Stimulated activated CD8-positive, alpha-beta memory T cell treated with anti-CD3 and anti-CD28 coated beads, Interleukin-2, amount 100 ng/mL, for 48 hours (primary cell): ENCODE results near the gene IL4I1.
"Not testable (repeated sequence)": the region's sequence is repeated elsewhere in the genome, so short reads cannot be mapped to it uniquely, and the experiment has no call there.

Source experiments
- DNase-seq, 2 donors: peaks; one replicate each; pipeline ENCODE4 v3.0.0-alpha.2; 2020; ENCODE audit warnings: low read depth in 2 of 2

The IL4I1 gene, protein sequence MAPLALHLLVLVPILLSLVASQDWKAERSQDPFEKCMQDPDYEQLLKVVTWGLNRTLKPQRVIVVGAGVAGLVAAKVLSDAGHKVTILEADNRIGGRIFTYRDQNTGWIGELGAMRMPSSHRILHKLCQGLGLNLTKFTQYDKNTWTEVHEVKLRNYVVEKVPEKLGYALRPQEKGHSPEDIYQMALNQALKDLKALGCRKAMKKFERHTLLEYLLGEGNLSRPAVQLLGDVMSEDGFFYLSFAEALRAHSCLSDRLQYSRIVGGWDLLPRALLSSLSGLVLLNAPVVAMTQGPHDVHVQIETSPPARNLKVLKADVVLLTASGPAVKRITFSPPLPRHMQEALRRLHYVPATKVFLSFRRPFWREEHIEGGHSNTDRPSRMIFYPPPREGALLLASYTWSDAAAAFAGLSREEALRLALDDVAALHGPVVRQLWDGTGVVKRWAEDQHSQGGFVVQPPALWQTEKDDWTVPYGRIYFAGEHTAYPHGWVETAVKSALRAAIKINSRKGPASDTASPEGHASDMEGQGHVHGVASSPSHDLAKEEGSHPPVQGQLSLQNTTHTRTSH

DNA sequence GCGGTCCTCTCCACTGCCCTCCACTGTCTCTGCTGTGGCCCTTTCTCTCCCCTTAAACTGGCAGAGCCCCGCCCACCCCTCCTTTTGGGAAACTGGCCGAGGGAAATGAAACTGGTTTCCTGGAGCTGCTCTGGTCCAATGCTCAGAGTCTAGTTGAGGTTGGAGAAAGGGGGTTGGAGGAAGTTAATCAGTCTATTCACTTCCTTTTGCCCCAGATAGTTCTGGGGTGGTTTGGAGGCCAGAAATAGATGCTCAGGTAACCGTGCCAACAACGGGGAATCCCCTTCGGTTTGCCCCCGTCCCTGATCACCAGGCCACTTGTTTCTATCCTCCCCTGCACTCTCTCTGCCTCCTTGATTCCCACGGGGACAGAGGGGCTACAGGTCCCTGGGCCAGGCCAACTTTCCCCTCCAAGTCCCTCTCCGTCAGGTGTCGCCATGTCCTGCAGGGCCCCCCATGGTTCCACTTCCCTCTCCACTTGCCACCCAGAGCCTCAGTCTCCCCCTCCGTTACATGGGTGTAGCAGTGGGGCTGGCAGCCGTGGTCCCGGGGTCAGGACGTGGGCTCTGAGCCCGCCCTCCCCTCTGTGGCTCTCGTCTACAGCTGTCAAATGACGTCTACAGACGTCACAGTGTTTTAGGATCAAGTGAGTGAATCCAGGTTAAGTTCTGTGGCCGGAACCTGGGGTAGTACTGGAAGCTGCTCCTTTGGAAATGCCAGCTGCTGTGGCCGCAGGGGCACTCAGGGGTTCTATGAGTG, at the start of gene IL4I1:
Gene IL4I1 (minus strand): TSS at position 25 of the 759 bp plus-strand sequence. CDS start 727 bp downstream, outside the sequence.
- peak; percentile 43 to 59 for DNase-seq

DNA sequence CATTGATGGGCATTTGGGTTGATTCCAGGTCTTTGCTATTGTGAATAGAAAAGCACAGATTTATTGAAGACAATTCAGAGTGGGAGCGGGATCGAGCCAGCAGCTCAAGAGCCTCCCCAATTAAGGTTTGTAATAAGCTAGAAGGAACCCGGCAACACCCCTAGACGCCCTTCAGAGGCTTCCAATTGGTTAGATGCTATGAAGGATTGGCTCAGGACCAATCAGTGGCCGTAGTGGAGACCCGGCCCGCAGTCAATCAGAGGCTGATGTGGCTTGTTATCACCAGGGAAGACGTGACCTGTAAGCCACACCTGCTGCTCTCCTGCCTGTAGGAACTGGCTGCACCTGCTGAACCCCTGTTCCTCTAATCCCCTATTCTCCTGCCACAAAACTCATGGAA, 49.7 kb upstream of the IL4I1 start:
- no peak for DNase-seq

DNA sequence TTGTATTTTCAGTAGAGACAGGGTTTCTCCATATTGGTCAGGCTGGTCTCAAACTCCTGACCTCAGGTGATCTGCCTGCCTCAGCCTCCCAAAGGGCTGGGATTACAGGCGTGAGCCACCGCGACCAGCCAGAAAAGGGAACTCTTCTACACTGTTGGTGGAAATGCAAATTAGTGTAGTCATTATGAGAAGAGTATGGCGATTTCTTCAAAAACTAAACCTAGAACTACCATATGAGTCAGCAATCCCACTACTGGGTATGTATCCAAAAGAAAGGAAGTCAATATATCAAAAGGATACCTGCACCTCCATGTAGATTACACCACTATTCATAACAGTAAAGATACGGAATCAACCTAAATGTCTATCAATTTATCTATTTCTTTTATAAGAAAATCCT, 47.9 kb upstream of the IL4I1 start:
- DNase-seq, result not testable (repeated sequence)

DNA sequence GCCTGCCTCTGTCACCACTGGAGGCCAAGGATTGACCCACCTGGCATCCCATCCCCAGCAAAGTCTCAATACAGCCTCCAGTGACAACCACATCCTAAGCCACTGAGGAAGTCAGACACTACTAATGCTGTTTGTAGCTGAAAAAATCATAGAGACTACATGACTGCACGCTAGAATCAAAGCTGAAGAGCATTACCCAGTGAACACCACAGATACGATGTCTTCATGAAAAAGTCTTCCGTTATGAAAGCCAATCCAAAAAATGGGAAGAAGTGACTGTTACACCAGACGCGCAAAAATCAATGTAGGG, 43.8 kb upstream of the IL4I1 start:
- no peak for DNase-seq

DNA sequence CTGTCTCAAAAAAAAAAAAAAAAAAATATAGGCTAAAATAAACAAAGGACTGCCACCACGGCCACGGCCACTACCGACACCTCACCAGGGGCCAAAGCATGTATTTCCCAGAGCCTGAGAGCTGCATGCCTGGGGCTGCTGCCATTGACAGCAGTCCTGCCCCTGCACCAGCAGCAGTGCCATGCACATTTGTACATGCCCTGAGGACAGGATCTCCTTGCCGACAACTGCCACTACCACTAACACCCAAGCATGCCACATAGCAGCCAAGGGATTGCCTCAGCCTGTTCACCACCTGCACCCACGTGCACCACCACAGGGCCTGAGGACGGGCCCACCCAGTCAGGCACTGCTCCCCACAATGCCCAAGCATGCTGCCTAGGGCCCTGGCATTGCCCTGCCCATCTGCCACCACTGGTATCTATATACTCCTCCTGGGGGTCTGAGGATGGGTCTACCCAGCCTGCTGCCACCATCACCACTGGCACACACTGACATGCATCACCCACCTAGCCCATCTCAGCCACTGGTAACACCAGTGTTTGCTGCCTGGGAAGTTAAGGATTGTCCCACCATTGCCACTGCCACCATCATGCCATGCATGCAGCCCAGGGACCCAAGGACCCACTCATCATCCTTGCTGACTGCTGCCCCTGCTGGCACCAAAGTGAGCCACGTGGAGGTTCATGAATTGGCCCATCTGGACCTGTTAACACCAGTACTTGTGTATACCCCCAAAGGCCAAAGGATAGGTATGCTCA, 43.2 kb upstream of the IL4I1 start:
- no peak for DNase-seq

DNA sequence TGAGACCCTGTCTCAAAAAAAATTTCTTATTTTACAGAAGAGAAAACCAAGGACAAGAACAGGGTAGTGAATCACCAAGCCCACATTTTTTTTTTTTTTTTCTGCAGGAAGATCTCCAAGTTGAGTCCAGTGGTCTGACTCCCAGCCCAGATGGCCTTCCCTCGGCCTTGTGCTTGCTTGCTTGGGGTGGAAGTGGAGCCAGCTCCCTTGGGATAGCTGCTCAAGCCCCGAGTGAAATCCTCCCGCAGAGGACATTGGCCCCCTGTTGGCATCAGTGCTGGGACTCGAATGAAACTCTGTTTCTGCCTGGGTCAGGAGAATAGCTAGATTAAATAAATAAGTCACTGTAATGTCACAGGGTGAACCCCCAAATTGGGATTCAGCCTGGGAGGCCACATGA, 42.0 kb upstream of the IL4I1 start:
- DNase-seq, result no peak

DNA sequence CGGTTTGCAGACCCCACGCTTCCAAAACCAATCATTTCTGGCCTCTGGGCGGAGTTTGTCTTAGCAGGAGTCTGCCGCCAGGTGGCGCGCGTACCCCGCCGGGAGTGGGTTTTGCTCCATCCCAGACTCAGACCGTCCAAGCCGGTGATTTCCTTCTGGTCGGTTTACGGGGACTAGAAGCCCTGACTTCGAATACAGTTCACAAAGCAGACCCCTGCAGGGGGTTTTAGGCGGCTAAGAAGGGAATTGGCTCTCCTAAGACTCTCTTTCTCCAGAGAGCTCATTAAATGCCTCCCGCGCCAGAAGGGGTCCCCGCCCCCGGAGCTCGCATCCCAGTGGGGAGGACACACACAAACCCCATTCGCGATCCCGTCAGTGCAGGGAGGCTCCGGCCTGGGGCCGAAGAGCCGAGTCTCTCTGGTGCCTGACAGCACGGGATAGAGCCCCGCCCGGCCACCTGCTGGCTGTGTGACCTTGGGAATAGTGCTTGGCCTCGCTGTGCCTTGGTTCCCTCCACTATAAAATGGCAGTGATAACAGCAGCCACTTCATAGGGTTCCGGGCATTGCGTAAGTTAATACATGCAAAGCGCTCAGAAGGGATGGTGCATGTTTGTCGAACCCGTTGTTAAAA, 41.2 kb upstream of the IL4I1 start:
- DNase-seq, result peak; percentile 72

DNA sequence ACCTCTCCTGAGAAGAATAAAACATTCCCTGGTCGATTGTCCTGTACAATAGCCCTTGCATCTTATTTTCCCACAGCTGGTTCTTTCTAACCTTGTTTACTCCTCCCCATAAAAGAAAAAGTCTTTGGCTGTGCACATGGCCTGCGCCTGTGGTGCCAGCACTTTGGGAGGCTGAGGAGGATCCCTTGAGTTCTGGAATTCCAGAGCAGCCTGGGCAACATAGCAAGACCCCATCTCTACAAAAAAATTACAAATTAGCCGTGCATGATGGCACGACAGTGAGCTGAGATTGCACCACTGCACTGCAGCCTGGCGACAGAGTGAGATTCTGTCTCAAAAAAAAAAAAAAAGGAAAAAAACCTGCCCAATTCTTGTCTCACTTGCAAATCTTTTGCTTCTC, 39.9 kb upstream of the IL4I1 start:
- DNase-seq, result no peak

DNA sequence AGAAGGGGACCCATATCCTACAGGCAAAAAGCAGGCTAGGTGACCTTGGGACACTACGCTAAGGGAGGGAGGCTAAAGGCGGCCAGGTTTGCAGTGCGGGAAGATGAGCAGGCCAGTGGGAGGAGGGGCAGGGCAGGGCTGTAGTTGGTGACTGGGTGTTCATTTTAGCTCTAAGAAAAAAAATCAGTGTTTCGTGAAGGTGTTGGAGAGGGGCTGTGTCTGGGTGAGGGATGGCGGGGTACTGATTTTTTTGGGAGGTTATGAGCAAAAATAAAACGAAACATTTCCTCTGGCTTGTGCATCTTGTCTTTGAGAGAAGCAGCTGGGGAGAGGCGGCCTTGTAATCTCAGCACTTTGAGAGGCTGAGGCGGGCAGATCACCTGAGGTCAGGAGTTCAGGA, 37.0 kb upstream of the IL4I1 start:
- DNase-seq, result no peak

DNA sequence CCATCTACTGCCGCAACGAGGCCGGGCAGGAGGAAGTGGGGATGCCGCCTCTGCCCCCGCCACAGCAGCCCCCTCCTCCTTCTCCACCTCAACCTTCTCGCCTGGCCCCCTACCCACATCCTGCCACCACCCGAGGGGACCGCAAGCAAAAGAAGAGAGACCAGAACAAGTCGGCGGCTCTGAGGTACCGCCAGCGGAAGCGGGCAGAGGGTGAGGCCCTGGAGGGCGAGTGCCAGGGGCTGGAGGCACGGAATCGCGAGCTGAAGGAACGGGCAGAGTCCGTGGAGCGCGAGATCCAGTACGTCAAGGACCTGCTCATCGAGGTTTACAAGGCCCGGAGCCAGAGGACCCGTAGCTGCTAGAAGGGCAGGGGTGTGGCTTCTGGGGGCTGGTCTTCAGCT, 36.0 kb upstream of the IL4I1 start:
- no peak for DNase-seq

DNA sequence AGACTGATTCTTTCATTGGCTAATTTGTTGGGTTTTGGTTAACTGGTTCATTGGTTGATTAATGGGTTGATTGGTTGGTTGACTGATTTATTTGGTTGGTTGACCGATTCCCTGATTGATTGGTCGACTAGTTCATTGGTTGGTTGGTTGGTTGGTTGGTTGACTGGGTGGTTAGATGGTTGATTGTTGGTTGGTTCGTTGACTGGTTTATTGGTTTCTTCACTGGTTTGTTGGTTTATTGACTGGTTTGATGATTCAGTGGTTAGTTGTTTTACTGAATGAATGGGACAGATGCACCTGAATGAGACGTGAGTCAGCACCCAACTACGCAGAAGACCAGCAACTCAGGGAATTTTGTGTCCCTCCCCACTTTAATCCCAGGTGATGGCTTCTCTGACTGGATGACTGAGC, 35.4 kb upstream of the IL4I1 start:
- no peak for DNase-seq

DNA sequence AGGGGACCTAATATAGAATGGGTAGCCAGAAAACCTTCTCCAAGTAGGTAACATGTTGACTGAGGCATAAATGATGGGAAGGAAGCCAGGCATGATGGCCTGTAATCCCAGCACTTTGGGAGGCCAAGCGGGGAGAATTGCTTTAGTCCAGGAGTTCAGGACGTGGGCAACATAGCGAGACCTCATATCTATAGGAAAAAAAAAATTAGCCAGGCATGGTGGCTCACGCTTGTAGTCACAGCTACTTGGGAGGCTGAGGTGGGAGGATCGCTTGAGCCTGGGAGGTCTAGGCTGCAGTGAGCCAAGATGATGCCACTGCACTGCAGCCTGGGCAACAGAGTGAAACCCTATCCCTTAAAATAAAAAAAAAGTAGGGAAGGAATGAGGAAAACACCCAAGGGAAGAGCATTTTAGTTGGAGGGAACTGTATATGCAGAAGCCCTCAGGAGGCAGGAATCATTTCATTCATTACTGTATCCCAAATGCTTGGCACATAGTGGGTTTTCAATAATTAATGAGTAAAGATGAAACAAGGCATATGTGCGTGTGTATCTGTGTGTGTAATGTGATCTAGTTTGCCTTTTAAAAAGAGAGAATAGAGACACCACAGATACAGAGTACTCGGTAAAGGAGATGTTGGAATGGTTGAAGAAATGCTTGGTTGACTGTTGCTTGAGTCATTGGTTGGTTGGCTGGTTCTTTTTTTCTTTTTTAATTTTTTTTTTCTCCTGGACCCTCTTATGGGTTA, 34.8 kb upstream of the IL4I1 start:
- no peak for DNase-seq

DNA sequence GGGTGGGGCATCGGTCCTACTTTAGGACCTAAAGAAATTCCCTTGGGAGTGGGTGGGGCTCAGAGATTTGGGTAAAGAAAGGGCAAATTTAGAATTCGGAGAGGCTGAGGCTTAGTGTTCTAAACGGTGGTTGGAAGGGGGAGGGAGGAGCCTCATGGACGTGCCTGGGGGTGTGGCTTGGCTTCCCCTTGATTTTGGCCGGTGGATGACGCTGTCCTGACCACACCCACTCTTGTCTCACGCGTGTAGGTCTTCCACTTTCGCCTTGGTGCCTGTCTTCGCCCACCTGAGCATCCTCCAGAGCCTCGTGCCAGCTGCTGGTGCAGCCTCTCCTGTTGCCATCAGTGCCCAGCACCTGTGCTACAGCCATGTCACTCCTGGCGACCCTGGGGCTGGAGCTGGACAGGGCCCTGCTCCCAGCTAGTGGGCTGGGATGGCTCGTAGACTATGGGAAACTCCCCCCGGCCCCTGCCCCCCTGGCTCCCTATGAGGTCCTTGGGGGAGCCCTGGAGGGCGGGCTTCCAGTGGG, 33.9 kb upstream of the IL4I1 start:
- DNase-seq, result no peak

DNA sequence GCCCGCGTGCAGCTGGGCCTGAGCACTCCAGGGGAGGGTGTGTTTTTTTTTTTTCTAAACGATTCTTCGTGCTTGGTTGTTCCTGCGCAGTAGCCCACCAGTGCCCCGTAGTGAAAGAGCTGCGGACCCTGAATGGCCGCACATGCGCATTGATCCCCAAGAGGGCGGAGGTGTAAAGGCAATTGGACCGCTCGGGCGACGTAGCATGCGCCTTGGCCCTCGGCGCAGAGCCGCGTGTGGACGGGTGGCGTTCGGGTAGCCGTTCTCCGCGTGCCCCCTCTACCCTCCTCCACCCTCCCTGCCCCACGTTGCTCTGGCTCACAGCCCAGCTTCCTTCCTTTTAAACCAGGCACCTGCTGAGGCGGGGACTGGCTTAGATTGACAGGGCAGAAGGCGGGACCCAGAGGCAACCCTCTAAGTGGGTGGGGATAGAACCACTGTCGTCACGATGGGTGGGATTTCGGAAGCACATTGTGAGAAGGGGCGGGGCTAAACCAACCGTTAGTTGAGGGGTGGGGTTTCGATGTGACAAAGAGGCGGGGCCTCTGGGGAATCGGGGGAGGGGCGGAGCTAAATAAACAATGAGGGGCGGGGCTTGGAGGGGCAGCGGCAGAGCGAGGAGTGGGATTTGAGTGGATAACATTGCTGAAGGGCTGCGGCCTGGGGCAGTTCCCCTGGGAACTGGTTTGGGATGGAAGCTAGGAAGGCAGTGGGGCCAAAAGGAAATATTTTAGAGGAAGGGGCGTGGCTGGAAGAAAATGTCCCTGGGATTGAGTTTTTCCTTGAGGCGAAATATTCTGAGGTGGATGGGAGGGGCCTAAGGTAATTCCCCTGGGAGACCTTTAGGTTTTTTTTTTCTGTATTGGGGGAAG, 33.2 kb upstream of the IL4I1 start:
- DNase-seq, result peak; percentile 77 to 88

DNA sequence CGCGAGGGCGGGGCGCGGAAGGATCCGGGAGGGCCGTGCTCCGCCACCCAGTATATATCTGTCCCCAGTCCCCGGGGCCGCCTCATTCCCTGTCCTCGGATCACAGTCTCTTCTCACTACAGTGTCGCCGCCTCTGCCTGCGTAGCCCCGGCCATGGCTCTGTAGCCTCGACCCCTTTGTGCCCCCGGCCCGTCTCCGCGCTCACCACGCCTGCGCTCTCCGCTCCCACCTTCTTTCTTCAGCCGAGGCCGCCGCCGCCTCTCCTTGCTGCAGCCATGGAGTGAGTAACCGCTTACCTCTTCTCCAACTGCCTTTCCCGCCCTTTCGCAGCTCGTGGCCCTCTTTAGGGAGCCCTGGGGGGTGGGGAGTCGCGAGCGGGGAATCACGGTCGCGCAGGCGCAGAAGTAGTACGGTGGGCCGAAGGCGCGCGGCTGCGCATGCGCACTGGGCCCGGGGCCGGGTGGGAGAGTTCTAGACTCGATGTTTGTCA, 32.5 kb upstream of the IL4I1 start, which contains the start of the genes ATF5 and NUP62:
Gene ATF5 (plus strand): TSS at position 85 of the 490 bp plus-strand sequence. CDS start 1,646 bp downstream, outside the sequence.
Gene NUP62 (minus strand): TSS at position 384 of the 490 bp plus-strand sequence. CDS start 19,697 bp downstream, outside the sequence.
- peak; percentile 92 to 95 for DNase-seq

DNA sequence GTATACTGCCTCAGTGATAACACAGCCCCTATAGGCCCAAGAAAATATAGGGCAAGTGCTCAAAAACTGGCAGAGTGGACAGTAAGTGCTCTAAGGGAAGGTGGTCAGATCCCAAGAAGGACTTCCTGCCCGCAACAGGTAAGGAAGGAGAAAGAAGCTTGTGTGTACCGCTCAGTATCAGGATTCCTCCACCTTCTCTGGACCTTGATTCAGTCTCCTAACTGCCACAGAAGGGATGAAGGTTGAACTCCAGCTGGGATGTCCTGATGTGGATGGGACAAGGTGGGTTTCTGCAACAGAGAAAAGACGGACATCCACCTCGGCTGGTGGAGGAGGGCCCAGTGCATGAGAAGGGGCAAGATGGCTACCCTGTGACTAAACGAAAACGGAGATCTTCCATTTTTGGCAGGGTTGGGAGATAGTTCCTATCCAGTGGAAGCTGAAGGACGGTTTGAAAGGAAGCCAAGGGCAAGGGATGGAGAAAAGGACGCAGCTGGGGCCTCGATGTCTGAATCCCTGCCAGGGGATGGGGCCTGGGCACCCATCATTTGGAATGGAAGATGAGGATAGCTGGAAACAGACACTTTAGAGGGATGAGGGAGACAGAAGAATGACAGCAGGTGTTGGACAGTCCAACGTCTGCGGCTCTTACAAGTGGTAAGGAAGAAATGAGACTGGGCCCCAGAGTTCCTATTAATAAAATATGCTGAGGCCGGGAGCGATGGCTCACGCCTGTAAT, 31.0 kb upstream of the IL4I1 start:
- no peak for DNase-seq

DNA sequence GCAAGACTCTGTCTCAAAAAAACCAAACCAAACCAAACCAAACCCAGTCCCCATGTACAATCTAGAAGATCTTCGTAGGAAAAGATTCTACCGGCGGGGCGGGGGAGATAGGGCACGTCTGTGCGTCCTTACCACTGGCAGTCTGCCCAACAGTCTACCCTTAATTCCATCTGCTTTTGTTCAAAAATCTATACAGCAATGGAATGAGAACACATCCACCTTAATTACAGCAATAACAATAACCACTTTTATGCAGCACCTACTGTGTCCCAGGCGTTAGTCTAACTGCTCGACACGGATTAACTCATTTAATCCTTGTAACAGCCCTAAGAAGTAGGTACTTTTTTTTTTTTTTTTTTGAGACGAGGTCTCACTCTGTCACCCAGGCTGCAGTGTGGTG, 29.8 kb upstream of the IL4I1 start:
- DNase-seq, result no peak

DNA sequence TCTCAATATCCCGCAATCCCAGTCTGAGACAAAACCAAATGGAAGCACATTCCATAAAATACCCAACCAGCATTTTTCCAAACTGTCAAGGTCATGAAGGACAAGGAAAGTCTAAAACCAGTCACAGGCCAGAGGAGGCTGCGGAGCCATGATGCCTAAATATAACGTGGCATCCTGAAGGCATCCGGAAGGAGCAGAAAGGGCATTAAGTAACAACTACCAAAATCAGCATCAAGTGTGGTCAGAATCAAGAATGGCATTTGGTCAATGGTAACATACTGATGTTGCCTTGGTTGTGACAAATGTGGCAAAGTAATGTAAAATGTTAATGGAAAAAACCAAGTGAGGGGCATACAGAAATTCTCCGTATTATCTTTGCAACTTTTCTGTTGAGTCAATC, 28.8 kb upstream of the IL4I1 start:
- no peak for DNase-seq

DNA sequence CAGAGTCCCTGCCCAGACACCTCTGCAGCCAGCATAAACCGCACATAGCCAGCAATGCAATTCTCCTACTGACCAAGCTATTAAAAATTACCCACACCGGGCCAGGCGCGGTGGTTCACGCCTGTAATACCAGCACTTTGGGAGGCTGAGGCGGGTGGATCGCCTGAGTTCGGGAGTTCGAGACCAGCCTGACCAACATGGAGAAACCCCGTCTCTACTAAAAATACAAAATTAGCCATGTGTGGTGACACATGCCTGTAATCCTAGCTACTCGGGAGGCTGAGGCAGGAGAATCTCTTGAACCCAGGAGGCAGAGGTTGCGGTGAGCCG, 28.2 kb upstream of the IL4I1 start:
- DNase-seq, result not testable (repeated sequence)
